Vagina (tissue), 2 donors: ENCODE measurements around the gene IL24.

Source experiments
- CTCF ChIP-seq, 3 experiments: fragments of 450-650 bp in 2 of 3; fragments of 200-600 bp in 1 of 3; sonication (generic) in 1 of 3; IDR thresholded peaks; one replicate each; pipeline ENCODE4 v1.5.1; 2017 to 2019; ENCODE audit warnings: antibody characterized with exemption in 3 of 3, mild to moderate bottlenecking in 2 of 3, moderate library complexity in 2 of 3
- POLR2A ChIP-seq, 2 donors: fragments of 450-650 bp; IDR thresholded peaks; one replicate each; pipeline ENCODE4 v1.6.1; 2017; ENCODE audit warnings: antibody characterized with exemption in 2 of 2, mild to moderate bottlenecking in 2 of 2, moderate library complexity in 2 of 2
- POLR2AphosphoS5 ChIP-seq, 2 donors: sonication (generic); formaldehyde crosslinking; IDR thresholded peaks; one replicate each; pipeline ENCODE4 v1.9.0; 2017; ENCODE audit warnings: antibody characterized with exemption in 2 of 2, mild to moderate bottlenecking in 2 of 2, low read depth in 1 of 2; ENCODE audit not compliant: insufficient read depth in 1 of 2

GRCh38 chr1:206932177-206932576 is 34.9 kb downstream of the IL24 start:
- TF ChIP-seq CTCF (IDR thresholded peaks at IDR 0.05) (no peak), POLR2AphosphoS5 (IDR thresholded peaks at IDR 0.05; ENCODE audit: insufficient read depth in 1 of 2, low read depth in 1 of 2) (no peak), POLR2A (IDR thresholded peaks at IDR 0.05) (no peak)
